ENCODE measurements around the gene IL17RD. TPM values are rescaled to one million over a fixed set of nuclear protein-coding genes. Genes with fewer than 3 reads are reported as not detected.

Gene IL17RD
- total and polyA plus RNA-seq, 9 of the 15 experiments (the other 6 are each of a cell fraction or from before 2014, with no cell fraction given) = under 0.01 to 0.09 (median 0.04) TPM; not detected in 4

- no peak for TF ChIP-seq ZNF79 (CRISPR knock-in tag; IDR thresholded peaks at IDR 0.05; ENCODE audit: low read depth)
- TF ChIP-seq ZNF740 (CRISPR knock-in tag; IDR thresholded peaks at IDR 0.05) = no peak
- TF ChIP-seq ZNF740 (tag; IDR thresholded peaks at IDR 0.05) = no peak
- TF ChIP-seq MXD1 (CRISPR knock-in tag; IDR thresholded peaks at IDR 0.05; ENCODE audit: borderline replicate concordance, poor library complexity, severe bottlenecking) = no peak
These were observed 95.7 kb downstream of the IL17RD start (continued) for GRCh38 chr3:57069503-57069902.

- peak; percentile 87 for ATAC-seq
- H3K4me3 ChIP-seq = no peak overlapping the region
- TF ChIP-seq JUN (IDR thresholded peaks at IDR 0.05; ENCODE audit: borderline replicate concordance, low read depth, low read length) (0 out of 2 replicates have a peak, but pooled peaks have one; percentile 29), JUN (CRISPR knock-in tag; IDR thresholded peaks at IDR 0.05; ENCODE audit: borderline replicate concordance) (no peak), RBM39 (optimal IDR thresholded peaks at IDR 0.05; ENCODE audit: low read depth, low read length) (no peak), ZNF253 (CRISPR knock-in tag; conservative IDR thresholded peaks at IDR 0.05) (no peak), SRF (CRISPR knock-in tag; IDR thresholded peaks at IDR 0.05) (no peak), HDAC2 (IDR thresholded peaks at IDR 0.05) (0 out of 2 replicates have a peak, but pooled peaks have one; percentile 28), NEUROD1 (IDR thresholded peaks at IDR 0.05; ENCODE audit: borderline replicate concordance, low read depth, low read length, partially characterized antibody) (no peak), RFX7 (CRISPR knock-in tag; IDR thresholded peaks at IDR 0.05) (no peak), ATF7 (IDR thresholded peaks at IDR 0.05) (peak; percentile 61; the same call in 1 of the 2 replicates), ZNF436 (CRISPR knock-in tag; IDR thresholded peaks at IDR 0.05) (no peak), ZNF583 (CRISPR knock-in tag; IDR thresholded peaks at IDR 0.05) (no peak), PRDM10 (IDR thresholded peaks at IDR 0.05; ENCODE audit: partially characterized antibody) (no peak)
These were observed 96.6 kb downstream of the IL17RD start for GRCh38 chr3:57068437-57069089.

More at GRCh38 chr3:57068437-57069089, 96.6 kb downstream of the IL17RD start:
- Histone ChIP-seq H3K4me2 (ENCODE audit: insufficient read depth, low read length) (peak overlapping the region; percentile 57), H3K9ac (ENCODE audit: insufficient read depth in 1 of 2, low read depth in 2 of 2, low read length in 2 of 2) (no peak overlapping the region), H3K27me3 (ENCODE audit: control insufficient read depth in 2 of 2, insufficient read depth in 2 of 2, low read length in 2 of 2) (no peaks in the 10 kb centered on the region), H3K4me1 (replicated peaks in 1 of 2; ENCODE audit: control insufficient read depth in 2 of 2, insufficient read depth in 2 of 2, low read length in 2 of 2) (peaks cover 0 to 6% of the 10 kb centered on the region in 2 experiments; a peak in 3 of 5 replicates), H3K79me2 (ENCODE audit: control insufficient read depth, insufficient read depth, low read length) (no peaks in the 10 kb centered on the region), H3K9me3 (replicated peaks; ENCODE audit: control insufficient read depth, insufficient read depth, low read depth, low read length) (no peaks in the 10 kb centered on the region), H3K9me1 (ENCODE audit: control insufficient read depth, insufficient read depth, low read length) (no peaks in the 10 kb centered on the region), H3K27ac (ENCODE audit: extremely low read depth, low read depth, low read length) (peak overlapping the region; percentile 38; the same call in 1 of the 3 replicates), H2AFZ (ENCODE audit: low read depth, low read length) (peak overlapping the region; percentile 79; the same call in 1 of the 2 replicates), H4K20me1 (replicated peaks; ENCODE audit: control insufficient read depth, insufficient read depth, low read length) (no peaks in the 10 kb centered on the region), H3K36me3 (ENCODE audit: control insufficient read depth, insufficient read depth, low read length) (no peaks in the 10 kb centered on the region)
- 4% methylated on average over 7 of the region's 11 CpGs for WGBS (ENCODE audit: insufficient coverage, low coverage, missing lambda C conversion rate)
- in situ Hi-C loops (cut with MboI) = no loop called here
- intact Hi-C loops (cut with micrococcal nuclease) = no loop called here
- no TSS peak for BruUV-seq (replicated peaks)
- FAIRE-seq (peak; percentile 83), DNase-seq (ENCODE audit: extremely low read depth in 1 of 4, low spot score in 3 of 4) (peak; percentile 33 to 65 (median 44))
- ChIA-PET POLR2A (interaction anchor here (0.7 to 1.0 kb wide), 2 partner anchors 55 to 71 kb away, joined by 3 read pairs; no protein-coding TSS in a partner anchor), CTCF (ENCODE audit: low intra/inter-chr PET ratio) (no interaction called here)

Data from K562 (cell line).